Thyroid gland (tissue), 4 donors: ENCODE data around the gene SETMAR. TPM values are rescaled to one million over a fixed set of nuclear protein-coding genes. Genes with fewer than 3 reads are reported as not detected.

Experiments used
- DNase-seq, 2 donors: peaks; one replicate each; pipeline ENCODE4 v3.0.0-alpha.2; 2019
- H3K27ac ChIP-seq, 3 donors: fragments of 200-600 bp; sonication (generic); 1 replicate in 2 of 3; 2 replicates in 1 of 3; pipeline ENCODE4 v1.5.1; 2016 to 2019; ENCODE audit warnings: mild to moderate bottlenecking in 1 of 3, moderate library complexity in 1 of 3
- H3K27me3 ChIP-seq: fragments of 200-600 bp; sonication (generic); one replicate; pipeline ENCODE4 v1.5.1; 2019
- H3K36me3 ChIP-seq, 2 donors: fragments of 200-600 bp; sonication (generic); one replicate each; pipeline ENCODE4 v1.5.1; 2016 to 2019
- H3K4me1 ChIP-seq, 2 donors: fragments of 200-600 bp; sonication (generic); one replicate each; pipeline ENCODE4 v1.5.1; 2017 to 2019
- H3K4me3 ChIP-seq, 3 donors: fragments of 200-600 bp; sonication (generic); replicated peaks in 1 of 3; 1 replicate in 2 of 3; 2 replicates in 1 of 3; pipeline ENCODE4 v1.5.1; 2016; ENCODE audit warnings: mild to moderate bottlenecking in 1 of 3
- H3K9me3 ChIP-seq: fragments of 200-600 bp; sonication (generic); one replicate; pipeline ENCODE4 v1.5.1; 2017
- CTCF ChIP-seq, 6 experiments: fragments of 200-600 bp in 3 of 6; fragments of 450-650 bp in 3 of 6; sonication (generic) in 3 of 6; IDR thresholded peaks; one replicate each; pipeline ENCODE4 v1.5.1; 2016 to 2019; ENCODE audit warnings: antibody characterized with exemption in 6 of 6, mild to moderate bottlenecking in 2 of 6, inconsistent platforms in 1 of 6, moderate library complexity in 1 of 6
- POLR2A ChIP-seq, 2 donors: fragments of 450-650 bp; IDR thresholded peaks; one replicate each; pipeline ENCODE4 v1.6.1; 2017; ENCODE audit warnings: antibody characterized with exemption in 2 of 2, mild to moderate bottlenecking in 2 of 2, moderate library complexity in 1 of 2
- WGBS, 2 donors: methylation state at CpG; one replicate each; pipeline ENCODE4 v1.1.5; 2017; 5-methylcytosine and 5-hydroxymethylcytosine counted together
- intact Hi-C: fragments of 100-400 bp; cut with DNase I; formaldehyde crosslinking; loops from one replicate; pipeline ENCODE4 v1.15.1; 2023
- total RNA-seq, 4 donors: library from RNA; depleted of rRNA; stranded (reverse); fragments of >200 nt; gene quantifications; one replicate each; pipeline ENCODE4 v1.2.3, GENCODE V29; 2016

Gene SETMAR
- total RNA-seq, 4 donors from 2014 or later, result 33.4 to 36.7 (median 36.2) TPM

GRCh38 chr3:4356546-4357410 is 53.6 kb downstream of the SETMAR start:
- Histone ChIP-seq H3K9me3 (no peaks in the 10 kb centered on the region), H3K36me3 (no peaks in the 10 kb centered on the region), H3K4me1 (peaks cover 14 to 36% of the 10 kb centered on the region in 2 donors), H3K4me3 (no peak overlapping the region), H3K27me3 (no peaks in the 10 kb centered on the region), H3K27ac (peak overlapping the region in 2 of 3 donors; percentile 58 to 75)
- TF ChIP-seq CTCF (IDR thresholded peaks at IDR 0.05), result no peak
- TF ChIP-seq POLR2A (IDR thresholded peaks at IDR 0.05), result no peak
- intact Hi-C loops, result loop anchor here (5.0 kb wide), 1 partner anchor 281 kb away; no protein-coding TSS in a partner anchor
- DNase-seq, result peak; percentile 18 to 28
- 85 to 88% methylated on average over 10 of the region's 10 CpGs for WGBS, 2 donors

GRCh38 chr3:4358273-4358672 is 55.1 kb downstream of the SETMAR start:
- intact Hi-C loops, result loop anchor here (5.0 kb wide), 1 partner anchor 279 kb away; no protein-coding TSS in a partner anchor
- Histone ChIP-seq H3K4me1 (peaks cover 14 to 34% of the 10 kb centered on the region in 2 donors), H3K9me3 (no peaks in the 10 kb centered on the region), H3K4me3 (no peak overlapping the region), H3K27ac (peak overlapping the region in 1 of 3 donors; percentile 50), H3K27me3 (no peaks in the 10 kb centered on the region), H3K36me3 (no peaks in the 10 kb centered on the region)
- TF ChIP-seq POLR2A (IDR thresholded peaks at IDR 0.05) (no peak), CTCF (IDR thresholded peaks at IDR 0.05) (no peak)
- no peak for DNase-seq
- 30 to 35% methylated on average over 4 of the region's 4 CpGs for WGBS, 2 donors

GRCh38 chr3:4359805-4360502 is 56.8 kb downstream of the SETMAR start:
- H3K4me1 ChIP-seq, result peaks cover 14 to 33% of the 10 kb centered on the region in 2 donors
- no peaks in the 10 kb centered on the region for H3K9me3 ChIP-seq
- H3K27ac ChIP-seq, result no peak overlapping the region
- no peak for TF ChIP-seq POLR2A (IDR thresholded peaks at IDR 0.05)
- no peak for TF ChIP-seq CTCF (IDR thresholded peaks at IDR 0.05)
- intact Hi-C loops, result loop anchor here (5.0 kb wide), 1 partner anchor 277 kb away; no protein-coding TSS in a partner anchor
- WGBS, 2 donors, result 90 to 99% methylated on average over 12 of the region's 12 CpGs
- no peaks in the 10 kb centered on the region for H3K27me3 ChIP-seq
- H3K36me3 ChIP-seq, result no peaks in the 10 kb centered on the region
- H3K4me3 ChIP-seq, result no peak overlapping the region
- DNase-seq, result no peak

DNA sequence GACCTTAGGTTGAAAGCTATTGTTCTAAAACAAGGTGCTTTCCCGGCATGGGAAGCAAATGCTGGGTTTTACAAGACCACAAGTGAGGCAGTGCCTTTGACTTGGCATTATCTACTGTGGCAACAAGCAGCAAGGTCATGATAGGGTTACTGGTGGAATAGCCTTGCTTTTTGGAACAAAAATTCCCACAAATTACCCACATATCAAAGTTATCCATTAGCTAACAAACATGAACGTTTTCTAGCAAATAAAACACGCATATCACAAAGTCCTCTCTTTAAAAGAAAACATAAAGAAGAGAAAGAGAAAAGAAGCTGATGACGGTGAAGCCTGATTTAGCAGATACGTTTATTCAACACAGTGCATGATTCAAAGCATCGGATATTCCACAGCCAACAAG is 57.6 kb downstream of the SETMAR start:
- no peak overlapping the region for H3K27ac ChIP-seq
- H3K36me3 ChIP-seq, result no peaks in the 10 kb centered on the region
- peaks cover 11 to 25% of the 10 kb centered on the region in 2 donors for H3K4me1 ChIP-seq
- 91 to 93% methylated on average over 6 of the region's 6 CpGs for WGBS, 2 donors
- no peaks in the 10 kb centered on the region for H3K27me3 ChIP-seq
- no peak for DNase-seq
- intact Hi-C loops, result no loop called here
- TF ChIP-seq POLR2A (IDR thresholded peaks at IDR 0.05), result no peak
- no peak for TF ChIP-seq CTCF (IDR thresholded peaks at IDR 0.05)
- no peaks in the 10 kb centered on the region for H3K9me3 ChIP-seq
- H3K4me3 ChIP-seq, result no peak overlapping the region
